Stimulated activated CD4-positive, alpha-beta T cell treated with anti-CD3 and anti-CD28 coated beads, TNF-alpha, amount 100 ng/mL, for 48 hours (primary cell): ENCODE data around the gene MRAS.
"Not testable (repeated sequence)": the region's sequence is repeated elsewhere in the genome, so short reads cannot be mapped to it uniquely, and the experiment has no call there.

ENCODE experiments used
- DNase-seq, 3 donors: peaks; one replicate each; pipeline ENCODE4 v3.0.0-alpha.2; 2020; ENCODE audit warnings: low read depth in 3 of 3

The MRAS gene

DNA sequence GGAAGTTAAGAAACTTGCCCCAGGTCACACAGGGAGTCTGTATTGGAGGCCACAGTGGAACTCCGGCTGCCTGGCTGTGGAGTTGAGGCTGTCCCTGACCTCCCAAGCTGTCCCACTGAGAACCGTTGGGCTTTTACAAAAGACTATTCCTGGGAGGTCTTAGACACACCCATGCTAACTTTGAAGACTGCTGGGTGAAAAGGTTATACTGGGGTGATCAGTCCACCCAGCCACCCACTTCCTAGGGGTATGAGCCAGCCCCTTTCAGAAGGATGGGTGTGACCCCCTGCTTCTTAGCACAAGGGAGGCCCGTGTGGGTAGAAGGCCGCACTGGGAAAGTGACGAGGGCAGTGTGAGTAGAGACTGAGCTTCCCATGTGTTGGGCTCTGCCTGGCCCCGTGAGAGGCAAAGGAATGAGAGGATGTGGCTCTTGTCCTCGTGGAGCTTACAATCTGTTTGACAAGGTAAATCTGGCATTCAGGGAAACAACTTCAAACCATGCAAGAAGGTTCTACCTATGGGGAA, 19.0 kb downstream of the MRAS start:
- DNase-seq: no peak

- DNase-seq: no peak
These were observed 19.5 kb downstream of the MRAS start for GRCh38 chr3:138367911-138368310.

DNA sequence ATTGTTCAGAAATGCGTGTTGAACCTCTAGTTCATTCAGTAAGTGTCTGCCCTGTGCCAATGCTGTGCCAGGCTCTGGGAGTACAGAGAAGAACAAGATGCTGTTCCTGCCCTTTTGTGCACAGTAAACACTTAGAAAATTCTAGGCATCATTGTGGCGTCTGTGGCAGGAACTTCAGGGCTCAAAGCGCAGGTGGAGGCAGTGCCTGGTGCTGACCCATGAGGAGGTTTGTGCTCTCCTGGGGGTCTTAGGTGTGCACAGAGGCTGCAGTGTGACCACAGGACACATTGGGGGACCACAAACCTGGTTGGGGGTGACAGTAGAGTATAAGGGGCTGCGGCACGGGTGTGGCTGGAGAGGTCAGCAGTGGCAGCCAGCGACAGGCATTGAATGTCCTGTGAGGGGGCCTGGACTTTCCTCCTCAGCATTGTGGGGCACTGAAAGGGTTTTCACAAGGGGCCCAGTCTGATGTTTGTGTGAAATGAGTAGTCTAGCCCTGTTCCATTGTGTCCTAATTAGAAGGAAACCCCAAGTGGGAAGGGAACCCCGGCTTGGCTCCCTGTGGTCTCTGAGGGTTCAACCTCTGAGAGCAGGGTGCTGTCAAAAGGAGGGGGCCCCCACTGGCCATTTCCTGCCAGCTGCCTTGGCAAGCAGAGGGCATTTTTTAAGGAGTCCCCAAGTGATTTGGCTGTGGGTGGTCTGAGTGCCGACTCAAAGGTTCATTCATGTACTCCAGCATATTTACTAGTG, 20.9 kb downstream of the MRAS start:
- DNase-seq: no peak

DNA sequence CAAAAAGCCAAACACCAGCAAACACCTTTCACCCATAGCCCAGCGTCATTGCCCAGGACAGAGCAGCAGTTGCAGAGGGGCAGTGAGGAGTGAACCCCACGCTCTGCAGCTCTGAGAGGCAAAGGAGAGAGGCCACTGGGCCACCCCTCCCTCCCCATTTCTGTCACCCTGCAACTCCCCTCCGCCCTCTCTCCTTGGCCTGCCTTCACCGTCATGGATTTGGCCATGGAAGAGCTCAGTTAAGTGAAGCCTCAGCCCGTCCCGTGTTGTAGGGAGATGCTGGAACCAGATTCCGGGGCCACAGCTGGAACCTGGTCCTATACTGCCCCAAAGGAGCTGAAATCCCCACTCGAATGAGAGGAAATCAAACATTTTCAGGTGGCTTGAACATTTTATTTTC, 21.9 kb downstream of the MRAS start:
- DNase-seq: no peak

DNA sequence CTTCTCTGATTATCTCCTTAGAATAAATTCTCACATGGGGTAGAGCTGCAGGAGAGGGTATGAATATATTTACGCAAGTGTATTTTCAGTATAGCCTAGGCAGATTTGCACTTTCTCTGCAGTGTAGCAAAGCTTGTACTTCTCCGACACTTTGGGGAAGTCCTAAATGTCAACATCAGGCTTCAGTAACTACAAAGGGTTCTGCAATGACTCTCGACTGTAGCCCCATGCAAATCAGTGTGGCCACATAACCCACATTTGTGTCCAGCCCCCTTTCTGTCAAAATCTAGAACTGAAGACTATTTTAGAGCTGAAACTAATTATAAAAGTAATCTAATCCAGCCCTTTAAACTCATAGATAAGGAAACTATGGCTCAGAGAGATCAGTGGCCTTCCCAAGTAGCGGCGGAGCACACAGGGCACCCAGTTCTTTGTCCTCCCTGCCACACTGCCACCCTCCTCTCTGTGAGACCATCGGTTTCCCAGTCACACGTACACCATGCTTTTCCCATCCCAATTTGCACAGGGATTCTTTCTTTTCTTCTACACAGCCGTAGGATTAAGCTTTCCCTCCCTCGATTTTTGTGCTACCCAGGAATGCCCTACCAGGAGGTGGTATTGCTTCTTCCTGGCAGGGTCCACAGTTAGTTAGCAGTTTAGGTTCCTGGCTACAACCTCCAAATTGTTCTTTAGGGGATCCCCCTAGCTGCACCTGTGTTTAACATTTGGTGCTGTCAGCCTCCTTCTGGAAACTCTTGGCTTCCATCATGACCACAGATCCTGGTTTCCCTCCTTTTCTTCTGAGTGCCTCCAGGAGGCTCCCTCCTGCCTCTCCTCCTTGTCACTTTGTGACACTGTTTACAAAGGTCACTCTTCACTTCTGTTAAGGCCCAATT, 22.9 kb downstream of the MRAS start:
- no peak for DNase-seq

- DNase-seq: no peak
These were observed 24.8 kb downstream of the MRAS start for GRCh38 chr3:138373087-138373735.

GRCh38 chr3:138373736-138374094, 25.3 kb downstream of the MRAS start:
- no peak for DNase-seq

GRCh38 chr3:138374573-138375134, 26.3 kb downstream of the MRAS start:
- DNase-seq: no peak

DNA sequence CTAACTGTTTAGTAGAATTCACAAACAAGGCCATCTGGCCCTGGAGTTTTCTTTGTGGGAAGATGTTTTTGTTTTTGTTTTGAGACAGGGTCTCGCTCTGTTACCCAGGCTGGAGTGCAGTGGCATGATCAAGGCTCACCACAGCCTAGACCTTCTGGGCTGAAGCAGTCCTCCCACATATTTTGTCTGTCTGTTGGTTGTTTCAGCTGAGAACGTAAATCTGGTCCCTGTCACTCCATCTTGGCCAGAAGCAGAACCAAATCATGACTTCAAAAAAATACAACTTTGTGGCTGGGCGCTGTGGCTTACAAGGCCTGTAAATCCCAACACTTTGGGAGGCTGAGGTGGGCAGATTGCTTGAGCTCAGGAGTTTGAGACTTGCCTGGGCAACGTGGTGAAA, 27.1 kb downstream of the MRAS start:
- no peak for DNase-seq

DNA sequence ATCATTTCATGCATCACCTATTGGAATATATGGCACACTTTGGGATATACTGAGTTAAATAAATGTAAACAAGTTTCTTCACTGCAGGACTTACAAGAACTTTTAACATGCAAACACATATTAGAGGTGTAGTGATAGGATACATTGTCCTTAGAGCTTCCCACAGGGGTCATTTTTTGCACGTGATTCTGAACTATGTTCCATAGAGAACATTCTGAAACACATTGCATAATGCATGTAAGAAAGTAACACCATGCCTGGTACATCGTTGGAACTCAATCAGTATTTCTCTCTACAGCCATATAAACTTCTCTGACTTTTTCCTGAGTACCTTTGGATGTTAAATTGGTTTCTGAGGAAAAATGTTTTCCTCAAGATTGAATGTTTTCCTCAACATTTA, 28.3 kb downstream of the MRAS start:
- no peak for DNase-seq

GRCh38 chr3:138377212-138377611, 28.8 kb downstream of the MRAS start:
- DNase-seq: not testable (repeated sequence)

DNA sequence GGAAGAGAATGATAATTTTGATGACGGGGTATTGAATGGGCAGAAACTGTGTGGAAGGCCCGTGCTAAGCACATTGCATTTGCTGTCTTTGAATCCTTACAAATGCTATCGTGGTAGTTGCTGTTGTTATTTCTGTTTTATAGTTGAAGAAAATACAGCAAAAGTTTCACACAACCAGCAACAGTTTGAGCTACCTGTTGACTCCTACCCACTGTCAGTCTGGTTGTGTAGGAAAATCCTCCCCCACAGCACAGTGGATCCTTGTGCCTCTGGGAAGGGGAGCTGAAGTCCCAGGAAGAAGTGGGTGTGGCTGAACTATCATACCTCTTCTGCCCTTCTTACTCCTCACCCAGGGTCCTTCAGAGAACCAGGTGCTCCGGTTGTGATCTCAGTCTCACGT, 29.4 kb downstream of the MRAS start:
- DNase-seq: no peak

DNA sequence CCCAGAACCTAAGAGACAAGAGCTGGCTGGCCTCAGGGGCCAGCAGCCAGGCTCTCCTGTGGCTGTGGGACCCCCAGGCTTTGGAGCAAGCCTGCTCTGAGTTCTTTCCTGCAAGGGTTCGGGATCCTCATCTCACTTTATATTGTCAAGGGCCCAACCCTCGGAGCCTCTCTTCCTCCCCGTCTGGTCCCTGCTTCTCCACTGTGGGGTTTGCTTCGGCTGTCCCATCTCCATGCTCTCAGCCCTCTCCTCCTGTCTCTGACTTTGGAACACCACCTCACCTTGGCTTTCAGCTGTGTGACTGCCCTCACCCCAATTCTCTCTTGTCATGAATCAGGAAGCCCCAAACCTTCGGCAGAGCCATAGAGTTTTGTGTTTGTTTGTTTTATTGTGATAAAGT, 30.0 kb downstream of the MRAS start:
- DNase-seq: no peak

DNA sequence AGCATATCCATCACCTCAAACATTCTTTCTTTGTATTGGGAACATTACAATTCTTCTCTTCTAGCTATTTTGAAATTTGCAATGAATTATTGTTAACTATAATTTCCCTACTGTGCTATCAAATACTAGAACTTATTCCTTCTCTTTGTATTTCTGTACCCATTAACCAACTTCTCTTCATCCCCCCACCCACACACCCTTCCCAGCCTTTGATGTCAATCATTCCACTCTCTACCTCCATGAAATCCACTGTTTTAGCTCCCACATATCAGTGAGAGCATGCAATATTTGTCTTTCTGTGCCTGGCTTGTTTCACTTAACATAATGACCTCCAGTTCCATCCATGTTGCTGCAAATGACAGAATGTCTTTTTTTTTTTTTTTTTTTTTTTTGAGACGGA, 30.6 kb downstream of the MRAS start:
- DNase-seq: no peak

- DNase-seq: no peak
These were observed 33.1 kb downstream of the MRAS start for GRCh38 chr3:138381413-138381901.

DNA sequence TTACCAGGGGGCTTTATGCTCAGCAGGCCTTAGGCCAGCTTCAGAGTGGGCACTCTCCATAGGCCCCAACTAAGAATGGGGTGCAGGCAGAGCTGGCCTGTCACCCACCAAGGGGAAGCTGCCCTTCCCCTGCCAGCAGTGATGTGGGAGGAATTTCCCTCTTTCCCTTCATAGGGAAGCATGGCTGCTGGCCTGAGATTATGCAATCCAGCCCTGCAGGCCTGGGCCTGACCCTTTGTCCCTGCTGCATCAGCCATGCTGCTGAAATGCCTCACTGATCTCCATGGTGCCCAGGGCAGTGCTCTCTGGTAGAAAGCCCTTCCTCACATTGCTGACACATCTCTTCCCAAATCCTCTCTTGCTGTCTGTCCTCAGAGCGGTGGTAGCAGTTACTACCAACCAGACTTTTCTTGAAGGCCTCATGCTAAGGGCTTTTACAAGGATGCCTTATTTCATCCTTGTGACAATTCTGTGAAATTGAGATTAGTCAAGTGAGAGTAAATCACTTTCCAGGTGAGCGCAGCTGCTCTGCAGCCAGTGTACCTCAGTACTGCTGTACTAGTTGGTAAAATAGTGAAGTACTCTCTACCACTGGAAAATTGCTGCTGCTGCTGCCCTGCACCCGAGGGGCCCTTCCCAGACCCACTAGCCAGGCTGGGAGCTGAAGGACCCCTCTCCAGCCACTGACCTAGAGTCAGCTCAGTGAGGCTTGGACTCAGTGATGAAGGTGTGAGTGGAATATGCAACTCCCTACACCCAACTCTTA, 33.8 kb downstream of the MRAS start:
- no peak for DNase-seq

DNA sequence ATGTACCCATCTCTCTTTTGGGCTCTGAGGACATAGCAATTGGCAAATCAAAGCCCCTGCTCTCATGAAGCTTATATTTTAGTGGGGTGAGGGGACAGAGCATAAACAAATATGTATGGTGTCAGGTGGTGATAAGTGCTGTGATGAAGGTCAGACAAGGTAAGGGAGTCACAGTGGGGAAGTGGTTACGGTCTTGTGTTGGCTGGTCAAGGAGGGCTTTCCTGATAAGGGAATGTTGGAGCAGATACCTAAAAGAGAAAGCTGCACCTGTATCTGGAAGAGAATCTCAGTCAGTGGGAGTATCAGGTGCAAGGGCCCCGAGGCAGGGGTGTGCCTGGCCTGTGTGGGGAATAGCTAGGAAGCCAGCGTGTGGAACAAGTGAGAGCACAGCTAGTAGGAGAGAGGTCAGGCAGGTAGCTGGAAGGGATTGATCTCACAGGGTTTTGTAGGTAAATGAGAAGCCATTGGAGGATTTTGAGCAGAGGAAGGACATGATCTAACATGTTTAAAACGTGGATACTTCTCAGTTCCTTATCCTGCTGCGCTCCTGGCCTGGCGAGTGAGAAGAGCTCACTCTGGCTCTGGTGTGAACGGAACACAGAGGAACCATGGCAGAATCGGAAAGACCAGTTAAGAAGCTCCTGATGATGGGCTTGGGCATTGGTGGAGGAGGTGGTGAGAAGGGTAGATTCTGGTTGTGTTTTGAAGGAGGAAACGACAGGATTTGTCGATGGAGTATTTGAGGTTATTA, 35.5 kb downstream of the MRAS start:
- no peak for DNase-seq

DNA sequence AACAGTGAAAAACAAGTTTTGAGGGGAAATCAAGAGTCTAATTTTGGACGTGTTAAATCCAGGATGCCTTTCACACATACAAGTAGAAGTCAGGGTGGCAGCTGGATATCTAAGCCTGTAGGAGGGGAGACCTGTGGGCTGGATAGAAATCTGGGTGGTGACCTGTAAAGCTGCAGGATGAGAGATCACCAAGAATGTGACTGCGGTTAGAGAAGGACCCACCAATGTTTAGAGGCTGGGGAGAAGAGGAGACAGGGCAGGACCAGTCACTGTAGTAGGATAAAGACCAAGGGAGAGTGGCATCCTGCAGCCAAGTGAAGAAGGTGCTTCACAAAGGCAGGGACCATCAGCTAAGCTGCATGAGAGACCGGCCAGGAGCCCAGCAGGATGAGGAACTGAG, 36.2 kb downstream of the MRAS start:
- DNase-seq: no peak

- no peak for DNase-seq
These were observed 36.6 kb downstream of the MRAS start for GRCh38 chr3:138384976-138385375.

GRCh38 chr3:138389144-138389601, 40.8 kb downstream of the MRAS start:
- no peak for DNase-seq
